ENCODE results near the gene LYZL1.

GRCh38 chr10:29253690-29254029 lies 35.2 kb upstream of the LYZL1 start:
- TF ChIP-seq POLR2A (IDR thresholded peaks at IDR 0.05) (no peak), CTCF (IDR thresholded peaks at IDR 0.05) (no peak)
